Lung (tissue), 16 donors: Measurements from ENCODE around the gene TBC1D23. TPM values are rescaled to one million over a fixed set of nuclear protein-coding genes. Genes with fewer than 3 reads are reported as not detected.

ENCODE experiments used
- ATAC-seq: fragments of 200-7000 bp; cut with Tn5 transposase; one replicate; pipeline ENCODE4 v1.9.1; 2020; ENCODE audit warnings: moderate number of reproducible peaks; ENCODE audit not compliant: insufficient read depth, low FRiP score
- DNase-seq, 3 donors: peaks; one replicate each; pipeline ENCODE4 v3.0.0-alpha.2; 2013 to 2017
- H3K27ac ChIP-seq, 2 donors: one replicate each; pipeline ENCODE4 v1.5.1; 2013; ENCODE audit warnings: mild to moderate bottlenecking in 2 of 2, moderate library complexity in 2 of 2, control low read depth in 1 of 2, inconsistent platforms in 1 of 2, low read depth in 1 of 2, low read length in 1 of 2
- H3K27me3 ChIP-seq, 3 donors: one replicate each; pipeline ENCODE4 v1.5.1; 2013; ENCODE audit warnings: low read length in 2 of 3; ENCODE audit not compliant: control insufficient read depth in 3 of 3, insufficient read depth in 3 of 3
- H3K36me3 ChIP-seq, 4 donors: one replicate each; pipeline ENCODE4 v1.5.1; 2013; ENCODE audit warnings: low read length in 4 of 4, mild to moderate bottlenecking in 1 of 4, moderate library complexity in 1 of 4; ENCODE audit not compliant: control insufficient read depth in 4 of 4, insufficient read depth in 4 of 4
- H3K4me1 ChIP-seq, 5 donors: one replicate each; pipeline ENCODE4 v1.5.1; 2013; ENCODE audit warnings: low read length in 5 of 5, mild to moderate bottlenecking in 2 of 5, moderate library complexity in 1 of 5; ENCODE audit not compliant: control insufficient read depth in 5 of 5, insufficient read depth in 5 of 5
- H3K4me3 ChIP-seq: one replicate; pipeline ENCODE4 v1.5.1; 2013; ENCODE audit warnings: mild to moderate bottlenecking, control low read depth, moderate library complexity
- H3K9ac ChIP-seq, 2 donors: one replicate each; pipeline ENCODE4 v1.5.1; 2013; ENCODE audit warnings: low read length in 2 of 2, control low read depth in 1 of 2; ENCODE audit not compliant: insufficient read depth in 1 of 2
- H3K9me3 ChIP-seq, 4 donors: one replicate each; pipeline ENCODE4 v1.5.1; 2013; ENCODE audit warnings: low read length in 3 of 4, mild to moderate bottlenecking in 1 of 4, moderate library complexity in 1 of 4; ENCODE audit not compliant: control insufficient read depth in 4 of 4, insufficient read depth in 3 of 4
- CTCF ChIP-seq: IDR thresholded peaks from 2 replicates; pipeline ENCODE4 v1.5.1; 2012; ENCODE audit warnings: mild to moderate bottlenecking; ENCODE audit errors: control extremely low read depth, extremely low read depth
- WGBS, 2 donors: extraction: QIAGEN DNeasy Blood & Tissue Kit; methylation state at CpG; one replicate each; pipeline ENCODE4 v1.1.7; 2013; 5-methylcytosine and 5-hydroxymethylcytosine counted together
- long read RNA-seq, 5 donors: transcript quantifications; one replicate each; lab custom pipeline, GENCODE V29; 2026
- polyA plus RNA-seq, 2 donors: library from polyadenylated mRNA; stranded (reverse); fragments of 200-250 nt; gene quantifications; one replicate each; pipeline ENCODE4 v1.2.1, GENCODE V29; 2013
- total RNA-seq, 2 donors: library from RNA; depleted of rRNA in 1 of 2; stranded (reverse); fragments of >200 nt in 1 of 2; gene quantifications; one replicate each; pipeline ENCODE4 v1.2.1, GENCODE V29; 2014 to 2021
- donor health status: control.
- donor health status: control.
- donor health status: Bipolar disorder and iron deficiency.
- donor health status: healthy.
- donor health status: DM: yes; HTN: yes; CAD: no.

Gene TBC1D23
- 10 to 100 TPM; 34.0 to 60.6 TPM for total RNA-seq
- 10 to 100 TPM; 15.7 to 19.8 TPM for polyA plus RNA-seq
- long read RNA-seq, donor 1, partial matches to known transcripts, result 0 of 8 reads
- long read RNA-seq, donor 1, other reads (novel, unspliced or antisense), result 0 of 8 reads
- long read RNA-seq, donor 2, partial matches to known transcripts, result 0 of 1 reads
- long read RNA-seq, donor 2, other reads (novel, unspliced or antisense), result 0 of 1 reads
- long read RNA-seq, donor 3, partial matches to known transcripts, result 0 of 3 reads
- long read RNA-seq, donor 3, other reads (novel, unspliced or antisense), result 0 of 3 reads
- long read RNA-seq, donor 4, result 0 reads
- long read RNA-seq, donor 5, transcript TBC1D23-204 (4 exons, 2,304 nt), result major isoform, 5 of 16 reads
- long read RNA-seq, donor 5, partial matches to known transcripts, result 8 of 16 reads
- long read RNA-seq, donor 5, other reads (novel, unspliced or antisense), result 0 of 16 reads

- peak within 1 kb of the TSS; percentile 89 for H3K4me3 ChIP-seq
- no peaks in the 10 kb centered on the region for H3K9me3 ChIP-seq
- peaks cover 4 to 20% (median 10%) of the 10 kb centered on the region in 5 donors for H3K4me1 ChIP-seq
- ATAC-seq, result peak; percentile 99
- H3K27me3 ChIP-seq, result no peaks in the 10 kb centered on the region
- TF ChIP-seq CTCF, result no peak
- 0% methylated on average over 49 of the region's 49 CpGs for WGBS, 2 donors
- H3K27ac ChIP-seq, result peak within 1 kb of the TSS; percentile 93 to 94
- H3K9ac ChIP-seq, result peak within 1 kb of the TSS; percentile 98 to 99
- peaks cover 0 to 4% (median 0%) of the 10 kb centered on the region in 4 donors for H3K36me3 ChIP-seq
- peak; percentile 100 for DNase-seq
Measured at GRCh38 chr3:100260685-100261484, at the start of gene TBC1D23. Gene TBC1D23 (plus strand): TSS chr3:100260992. CDS start chr3:100261019, 27 bp downstream.

- ATAC-seq, result no peak
- no peak for TF ChIP-seq CTCF
- Histone ChIP-seq H3K4me1 (peaks cover 2 to 19% (median 9%) of the 10 kb centered on the region in 5 donors), H3K27me3 (no peaks in the 10 kb centered on the region), H3K36me3 (no peaks in the 10 kb centered on the region), H3K27ac (no peak overlapping the region), H3K4me3 (no peak overlapping the region), H3K9ac (no peak overlapping the region), H3K9me3 (no peaks in the 10 kb centered on the region)
- DNase-seq, result no peak
- WGBS, 2 donors, result 91 to 93% methylated on average over 7 of the region's 7 CpGs
Measured at GRCh38 chr3:100213891-100214573, 46.8 kb upstream of the TBC1D23 start.

GRCh38 chr3:100214574-100214964 is 46.2 kb upstream of the TBC1D23 start:
- TF ChIP-seq CTCF, result no peak
- DNase-seq, result no peak
- no peak for ATAC-seq
- no peaks in the 10 kb centered on the region for H3K9me3 ChIP-seq
- no peaks in the 10 kb centered on the region for H3K27me3 ChIP-seq
- H3K4me1 ChIP-seq, result peaks cover 2 to 19% (median 9%) of the 10 kb centered on the region in 5 donors
- no peaks in the 10 kb centered on the region for H3K36me3 ChIP-seq
- WGBS, 2 donors, result 85 to 96% methylated on average over 5 of the region's 5 CpGs
- H3K9ac ChIP-seq, result no peak overlapping the region
- H3K27ac ChIP-seq, result no peak overlapping the region
- H3K4me3 ChIP-seq, result no peak overlapping the region
